ENCODE results near the gene LY86.

LY86 gene

DNA sequence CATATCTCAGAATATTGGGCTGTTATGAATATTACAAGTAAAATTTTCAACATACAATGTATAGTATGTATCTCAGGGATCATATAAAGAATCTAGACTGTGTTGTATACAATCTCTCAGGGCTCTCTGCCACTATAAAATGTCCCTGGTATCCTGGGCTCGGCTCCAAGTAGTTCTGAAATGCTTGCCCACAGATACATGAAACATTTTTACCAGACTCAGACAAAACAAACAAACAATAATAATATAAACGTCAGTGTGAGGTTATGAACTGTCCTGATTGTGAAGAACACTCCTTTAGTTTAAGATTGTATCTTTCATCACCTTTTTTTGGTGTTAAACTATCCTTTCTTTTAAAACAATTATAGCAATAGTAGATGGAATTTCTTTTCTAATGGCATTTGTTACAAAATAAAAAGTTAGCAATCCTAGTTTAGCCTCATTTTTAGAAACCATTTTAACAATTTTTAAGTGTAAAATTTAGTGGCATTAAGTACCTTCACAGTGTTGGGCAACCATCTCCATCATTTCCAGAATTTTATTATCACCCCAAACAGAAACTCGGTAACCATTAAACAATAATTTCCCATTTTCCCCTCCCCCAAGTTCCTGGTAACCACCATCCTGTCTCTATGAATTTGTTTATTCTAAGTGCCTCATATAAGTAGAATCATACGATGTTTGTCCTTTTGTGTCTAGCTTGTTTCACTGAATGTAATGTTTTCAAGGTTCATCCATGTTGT, 17.4 kb upstream of the LY86 start:
- no peak for DNase-seq

DNA sequence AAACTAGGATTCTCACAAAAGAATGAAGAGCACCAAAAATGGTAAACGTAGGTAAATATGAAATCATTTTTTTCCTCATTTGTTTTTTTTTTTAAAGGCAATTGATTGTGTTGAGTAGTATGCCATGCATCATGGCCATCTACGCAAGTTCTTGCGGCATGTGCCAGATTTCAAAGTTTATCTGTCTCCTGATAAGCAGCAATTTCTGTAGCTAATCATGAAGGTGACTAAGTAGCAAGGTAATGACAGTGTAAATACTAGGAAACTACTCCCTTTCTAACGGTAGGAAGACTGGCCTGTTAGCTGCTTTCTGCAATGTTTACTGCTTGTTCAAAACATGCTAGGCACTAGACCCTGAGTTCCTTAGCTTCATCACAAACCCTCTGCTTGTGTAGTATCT, 13.4 kb upstream of the LY86 start:
- DNase-seq: no peak

DNA sequence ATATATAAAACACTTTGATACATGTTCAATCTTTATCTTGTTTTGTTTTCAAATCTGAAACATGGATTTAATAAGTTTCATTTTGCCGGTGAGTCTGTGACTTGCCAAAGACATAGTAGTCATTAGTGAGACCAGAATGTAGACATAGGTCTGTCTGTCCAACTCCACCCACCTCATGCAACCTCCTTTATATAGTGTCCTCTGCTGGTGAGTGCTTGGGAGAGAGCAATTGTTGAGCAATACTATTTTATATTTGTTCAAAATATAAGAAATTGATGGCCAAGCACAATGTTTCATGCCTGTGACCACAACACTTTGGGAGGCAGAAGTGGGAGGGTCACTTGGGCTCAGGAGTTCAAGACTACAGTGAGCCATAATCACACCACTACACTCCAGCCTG, 10.8 kb upstream of the LY86 start:
- no peak for DNase-seq

DNA sequence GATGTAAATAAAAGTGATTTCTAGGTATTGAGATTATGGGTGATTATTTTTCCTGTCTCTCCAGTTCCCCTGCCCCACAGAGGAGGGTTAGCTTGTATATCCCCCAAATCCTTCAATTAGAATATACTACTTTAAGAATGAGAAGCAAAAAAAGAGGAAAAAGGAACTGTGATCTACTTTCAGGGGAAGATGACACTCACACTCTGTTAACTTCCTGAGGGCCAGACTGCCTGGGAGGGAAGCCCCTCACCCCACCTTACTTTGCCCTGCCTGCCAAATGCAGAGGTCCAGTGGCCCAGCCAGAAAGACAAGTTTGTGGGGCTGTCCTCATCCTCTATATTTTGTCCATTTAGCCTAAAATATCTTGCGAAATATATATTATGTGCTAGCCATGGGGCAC, 9.2 kb upstream of the LY86 start:
- DNase-seq: no peak

DNA sequence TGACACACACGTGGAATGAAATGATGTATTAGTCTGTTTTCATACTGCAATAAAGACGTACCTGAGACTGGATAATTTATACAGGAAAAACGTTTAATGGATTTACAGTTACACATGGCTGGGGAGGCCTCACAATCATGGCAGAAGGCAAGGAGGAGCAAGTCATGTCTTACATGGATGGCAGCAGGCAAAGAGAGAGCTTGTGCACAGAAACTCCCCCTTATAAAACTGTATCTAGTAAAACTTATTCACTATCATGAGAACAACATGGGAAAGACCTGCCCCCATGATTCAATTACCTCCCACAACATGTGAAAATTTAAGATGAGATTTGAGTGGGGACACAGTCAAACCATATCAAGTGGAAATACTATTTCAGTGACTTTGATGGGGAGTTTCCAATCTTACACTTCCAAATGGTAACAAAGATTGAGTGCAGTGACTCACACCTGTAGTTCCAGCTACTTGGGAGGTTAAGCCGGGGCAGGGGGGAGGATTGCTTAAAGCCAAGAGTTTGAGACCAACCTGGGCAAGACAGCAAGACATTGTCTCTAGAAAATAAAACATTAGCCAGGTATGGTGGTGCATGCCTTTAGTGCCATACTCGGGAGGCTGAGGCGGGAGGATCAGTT, 8.2 kb upstream of the LY86 start:
- no peak for DNase-seq

DNA sequence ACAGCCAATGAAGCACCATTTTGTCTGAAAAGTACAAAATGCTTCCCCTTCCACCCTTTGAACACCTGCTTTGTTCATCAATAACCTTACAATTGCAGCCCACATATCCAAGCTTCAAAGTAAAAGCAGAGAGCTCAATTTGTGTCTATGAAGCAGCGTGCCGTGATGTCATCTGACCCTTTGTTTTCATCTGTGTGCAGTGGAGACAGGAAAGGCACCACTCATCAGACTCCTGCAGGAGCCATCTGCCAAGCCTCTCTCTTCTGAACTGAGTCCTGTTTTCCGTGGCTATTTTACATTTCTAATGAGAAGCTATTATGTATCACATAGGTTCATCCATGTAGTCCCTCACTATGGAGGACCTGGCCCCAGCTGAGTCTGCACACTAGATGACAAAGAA, 7.5 kb upstream of the LY86 start:
- no peak for DNase-seq

DNA sequence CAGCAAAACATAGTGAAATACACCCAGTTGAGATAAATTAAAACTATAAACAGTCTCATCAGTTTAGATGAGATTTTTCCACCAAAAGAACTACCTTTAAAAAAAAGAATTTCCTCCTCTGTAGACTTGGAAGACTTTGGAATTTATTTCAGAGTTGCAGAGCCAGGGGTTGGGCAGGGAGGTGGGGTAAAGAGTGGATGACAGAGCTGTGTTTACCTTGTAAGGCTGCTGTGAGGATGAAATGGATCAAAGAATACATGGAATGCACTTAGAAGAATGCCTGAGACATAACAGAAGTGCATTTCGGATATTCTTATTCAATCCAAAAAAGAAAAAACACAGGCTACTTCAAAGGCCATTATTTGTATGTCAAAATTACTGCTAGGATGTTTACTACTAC, 6.4 kb upstream of the LY86 start:
- no peak for DNase-seq

DNA sequence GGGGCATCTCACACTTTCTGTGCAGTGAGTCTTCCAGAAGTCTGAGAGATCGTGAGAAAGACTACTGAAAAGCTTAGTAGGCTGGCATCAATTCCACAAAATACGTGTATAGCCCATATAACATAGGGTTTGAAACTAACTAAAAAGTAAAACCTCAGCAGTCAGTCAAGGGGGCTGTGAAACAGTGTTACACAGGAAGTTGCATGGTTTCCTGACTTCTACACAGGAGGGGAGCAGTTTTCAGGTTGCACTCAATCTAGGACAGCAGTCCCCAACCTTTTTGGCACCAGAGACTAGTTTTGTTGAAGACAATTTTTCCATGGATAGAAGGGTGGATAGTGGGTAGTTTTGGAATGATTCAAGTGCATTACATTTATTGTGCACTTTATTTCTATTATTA, 4.7 kb upstream of the LY86 start:
- no peak for DNase-seq

DNA sequence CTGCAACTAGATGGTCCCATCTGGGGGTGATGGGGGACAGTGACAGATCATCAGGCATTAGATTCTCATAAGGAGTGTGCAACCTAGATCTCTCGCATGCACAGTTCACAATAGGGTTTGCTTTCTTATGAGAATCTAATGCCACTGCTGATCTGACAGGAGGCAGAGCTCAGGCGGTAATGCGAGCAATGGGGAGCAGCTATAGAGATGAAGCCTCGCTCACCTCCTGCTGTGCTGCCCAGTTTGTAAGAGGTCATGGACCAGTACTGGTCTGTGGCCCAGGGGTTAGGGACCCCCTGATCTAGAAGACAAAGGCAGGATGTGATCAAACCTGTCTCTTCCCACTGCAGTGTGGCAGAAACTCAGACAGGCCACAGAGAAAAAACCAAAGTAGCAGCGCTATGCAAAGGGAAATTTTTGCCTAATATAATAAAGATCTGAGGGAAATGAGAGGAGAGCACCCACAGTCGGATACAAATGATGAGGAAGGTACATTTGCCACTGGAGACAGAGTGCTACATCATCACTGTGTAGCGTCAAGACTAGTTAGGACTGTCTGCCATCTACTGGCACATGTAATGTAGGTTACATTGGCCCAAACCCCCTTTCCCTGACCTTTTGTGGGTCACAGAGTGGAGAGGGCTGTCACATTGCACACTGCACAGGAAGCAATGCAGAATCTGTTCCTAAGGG, 4.1 kb upstream of the LY86 start:
- DNase-seq: no peak

DNA sequence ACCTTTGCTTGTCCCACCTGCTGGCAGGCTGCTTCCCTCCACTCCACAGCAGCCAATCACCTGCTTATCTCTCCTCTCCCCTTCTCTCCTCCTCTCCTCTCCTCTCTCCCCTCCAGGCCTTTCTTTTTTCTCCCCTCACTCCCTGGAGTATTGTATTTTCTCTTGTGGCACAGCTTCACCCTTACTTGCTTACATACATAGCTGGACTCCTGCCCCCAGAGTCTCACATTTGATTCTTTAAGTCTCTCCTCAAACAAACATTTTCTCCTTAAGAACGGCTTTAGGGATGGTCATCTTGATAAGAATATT, 3.6 kb upstream of the LY86 start:
- DNase-seq: no peak

DNA sequence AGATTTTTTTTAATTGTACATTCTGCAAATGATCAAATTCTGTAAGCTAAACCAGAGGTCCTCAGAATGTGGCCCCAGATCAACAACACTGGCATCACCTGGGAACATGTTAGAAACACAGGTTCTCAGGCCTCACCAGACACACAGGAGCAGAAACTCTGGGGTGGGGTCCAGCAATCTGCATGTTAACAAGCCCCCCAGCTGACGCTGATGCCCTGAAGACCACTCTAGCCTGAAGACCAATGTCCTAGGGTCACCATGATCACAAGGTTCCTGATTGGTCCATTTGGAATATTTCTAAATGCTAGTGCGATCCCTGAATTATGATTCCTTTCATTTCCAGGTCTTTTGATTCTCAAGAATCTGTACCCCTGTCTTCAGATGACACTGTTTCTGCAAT, 2.4 kb upstream of the LY86 start:
- DNase-seq: no peak

DNA sequence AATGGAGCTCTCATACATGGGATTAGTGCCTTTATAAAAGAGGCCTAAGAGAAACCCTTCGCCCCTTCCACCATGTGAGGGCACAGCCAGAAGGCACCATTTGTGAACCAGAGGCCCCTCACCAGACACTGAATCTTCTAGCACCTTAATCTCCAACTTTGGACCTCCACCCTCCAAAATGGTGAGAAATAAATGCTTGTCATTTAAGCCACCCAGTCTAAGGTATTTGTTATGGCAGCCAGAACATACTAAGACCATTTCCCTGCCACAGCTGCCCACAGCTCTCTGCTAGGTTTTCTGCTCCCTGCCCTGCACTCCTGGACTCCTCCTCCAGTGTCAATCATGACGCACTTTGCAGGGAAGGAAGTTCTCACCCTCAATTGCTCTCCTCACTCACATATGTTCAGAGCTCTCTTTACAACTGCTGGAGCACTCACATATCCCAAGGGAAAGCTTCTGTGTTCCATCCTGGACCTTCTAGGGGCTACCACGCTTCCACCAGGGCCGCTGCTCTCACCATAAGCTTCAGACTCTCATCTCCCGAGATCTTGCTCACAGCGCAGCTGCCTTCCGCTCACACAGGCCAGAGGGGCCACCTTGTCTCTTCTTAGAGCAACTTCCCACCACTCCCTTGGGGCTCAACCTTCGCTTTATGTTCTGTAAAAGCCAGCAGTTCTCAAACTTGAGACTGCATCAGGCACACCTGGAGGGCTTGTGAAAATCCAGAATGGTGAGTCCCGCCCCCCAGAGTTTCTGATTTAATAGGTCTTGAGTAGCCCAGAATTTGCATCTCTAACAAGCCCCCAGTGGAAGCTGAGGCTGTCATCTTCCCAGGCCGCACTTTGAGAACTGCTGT, 1.6 kb upstream of the LY86 start:
- no peak for DNase-seq

DNA sequence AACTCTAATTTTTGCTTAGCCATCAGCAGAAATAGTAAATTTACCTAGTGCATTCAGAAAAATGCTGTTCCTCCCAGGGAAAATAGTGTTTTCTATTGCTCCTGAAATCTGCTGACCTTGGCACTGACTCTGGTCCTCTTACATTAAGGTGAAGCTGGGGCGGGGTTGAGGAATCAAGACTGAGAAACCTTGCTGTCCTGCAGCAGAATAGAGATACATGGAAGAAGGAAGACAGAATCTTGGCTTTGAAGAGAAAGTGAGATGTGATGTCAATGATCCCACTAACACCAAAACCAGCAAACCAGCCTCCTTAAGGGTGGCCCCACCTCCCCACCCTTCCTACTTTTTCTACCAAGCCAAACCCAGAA, 840 bp upstream of the LY86 start:
- DNase-seq: no peak

DNA sequence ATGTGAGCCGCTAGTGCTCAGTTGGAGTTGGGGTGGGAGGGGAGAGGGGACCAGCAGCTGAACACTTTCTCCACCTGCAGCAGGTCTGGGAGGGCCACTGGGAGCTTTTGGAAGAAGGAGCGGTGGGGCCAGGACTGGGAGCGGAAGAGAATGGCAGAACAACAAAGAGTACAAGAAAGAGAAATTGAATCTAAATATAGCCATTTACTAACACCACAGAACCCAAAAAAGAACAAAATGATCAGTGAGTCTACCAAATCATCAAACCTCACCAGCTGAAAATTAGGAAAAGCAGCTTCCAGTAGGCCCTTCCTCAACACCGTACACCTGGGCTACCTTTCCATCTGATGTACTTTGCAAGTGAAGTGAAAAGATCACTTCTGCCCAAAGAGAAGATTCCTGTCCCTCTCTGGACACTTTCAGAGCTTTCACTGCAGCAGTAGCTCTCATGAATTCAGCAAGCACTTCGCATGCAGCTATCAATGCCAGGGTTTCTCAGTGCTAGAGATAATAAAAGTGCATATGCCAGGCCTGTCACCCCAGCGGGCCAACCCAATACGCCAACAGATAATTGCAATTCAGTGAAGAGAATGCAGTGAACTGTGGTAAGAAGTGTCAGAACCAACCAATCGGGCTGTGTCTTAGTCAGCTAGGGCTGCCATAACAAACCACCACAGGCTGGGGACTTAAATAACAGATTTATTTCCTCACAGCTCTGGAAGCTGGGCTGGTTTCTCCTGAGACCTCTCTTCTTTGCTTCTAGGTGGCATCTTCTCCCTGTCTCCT, 597 bp downstream of the LY86 start:
- DNase-seq: no peak

DNA sequence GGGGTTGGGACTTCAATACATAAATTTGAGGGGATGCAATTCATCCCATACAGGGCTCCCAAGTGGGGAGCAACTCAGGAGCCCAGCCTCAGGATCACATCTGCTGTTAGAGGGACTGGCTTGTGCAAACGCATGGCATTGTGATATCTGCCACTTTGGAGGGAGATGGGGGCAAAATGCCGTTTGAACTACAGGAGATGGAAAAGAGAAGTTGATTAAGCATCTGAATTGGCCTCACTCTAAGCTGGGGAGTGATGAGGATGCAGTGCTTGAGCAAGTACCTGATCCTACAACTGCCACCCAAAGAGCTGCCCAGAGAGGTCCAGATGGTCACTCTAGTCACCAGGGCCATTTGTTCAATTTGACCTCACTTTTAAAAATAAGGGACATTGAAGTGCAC, 2.0 kb downstream of the LY86 start:
- no peak for DNase-seq

DNA sequence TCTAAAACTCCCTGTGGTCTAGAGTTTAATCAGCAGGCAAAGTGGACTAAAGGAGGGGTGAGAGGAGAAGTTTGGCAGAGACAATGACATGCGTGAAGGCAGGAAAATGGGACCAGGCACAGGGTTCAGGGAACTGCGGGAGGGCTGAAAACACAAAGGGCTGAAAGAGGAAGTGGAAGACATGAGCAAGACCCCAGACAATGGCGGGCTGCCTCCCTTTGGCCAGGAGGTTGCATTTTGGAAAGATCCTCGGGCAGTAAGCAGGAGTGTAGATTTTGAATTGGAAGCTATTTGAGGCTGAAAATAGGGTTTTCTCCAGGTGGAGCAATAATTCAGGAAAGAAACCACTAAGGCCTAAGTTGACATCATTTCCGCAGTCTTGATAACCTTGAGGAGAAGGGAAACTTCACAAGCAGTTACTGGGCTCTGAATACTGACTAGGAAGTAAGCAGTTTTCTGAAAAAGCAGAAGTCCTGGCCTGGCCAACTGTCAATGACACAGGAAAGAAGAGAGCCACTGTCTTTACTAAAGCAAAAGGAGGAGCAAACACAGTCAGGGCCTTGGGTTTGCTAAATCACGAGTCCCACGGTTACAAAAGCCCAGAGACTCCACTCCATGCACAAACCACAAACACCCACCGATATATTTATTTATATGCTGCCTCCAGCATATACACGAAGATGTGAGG, 3.4 kb downstream of the LY86 start:
- DNase-seq: no peak

DNA sequence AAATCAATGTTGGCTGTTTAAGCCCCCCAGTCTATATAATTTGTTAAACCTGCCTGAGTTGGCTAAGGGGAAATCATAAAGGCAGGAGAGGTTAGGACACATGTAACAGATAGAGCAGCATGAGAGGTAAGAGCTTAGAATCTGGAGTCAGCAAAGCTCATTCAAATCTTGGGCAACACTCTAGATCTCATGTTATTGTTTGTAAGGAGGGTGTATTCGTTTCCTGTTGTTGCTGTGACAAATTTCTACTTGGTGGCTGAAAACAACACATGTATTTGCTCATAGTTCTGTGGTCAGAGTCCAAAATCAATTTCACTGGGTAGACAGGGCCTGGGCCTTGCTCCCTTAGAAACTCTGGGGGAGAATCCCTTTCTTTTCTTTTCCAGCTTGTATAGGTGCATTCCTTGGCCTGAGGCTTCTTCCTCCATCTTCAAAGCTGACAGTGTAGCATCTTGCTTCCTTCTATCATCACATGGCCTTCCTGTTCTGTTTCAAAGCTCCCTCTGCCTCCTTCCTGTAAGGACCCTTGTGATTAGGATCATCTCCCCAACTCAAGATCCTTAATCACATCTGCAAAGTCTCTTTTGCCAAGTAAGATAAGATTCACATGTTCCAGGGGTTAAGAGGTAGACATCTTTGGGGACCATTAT, 4.4 kb downstream of the LY86 start:
- no peak for DNase-seq

DNA sequence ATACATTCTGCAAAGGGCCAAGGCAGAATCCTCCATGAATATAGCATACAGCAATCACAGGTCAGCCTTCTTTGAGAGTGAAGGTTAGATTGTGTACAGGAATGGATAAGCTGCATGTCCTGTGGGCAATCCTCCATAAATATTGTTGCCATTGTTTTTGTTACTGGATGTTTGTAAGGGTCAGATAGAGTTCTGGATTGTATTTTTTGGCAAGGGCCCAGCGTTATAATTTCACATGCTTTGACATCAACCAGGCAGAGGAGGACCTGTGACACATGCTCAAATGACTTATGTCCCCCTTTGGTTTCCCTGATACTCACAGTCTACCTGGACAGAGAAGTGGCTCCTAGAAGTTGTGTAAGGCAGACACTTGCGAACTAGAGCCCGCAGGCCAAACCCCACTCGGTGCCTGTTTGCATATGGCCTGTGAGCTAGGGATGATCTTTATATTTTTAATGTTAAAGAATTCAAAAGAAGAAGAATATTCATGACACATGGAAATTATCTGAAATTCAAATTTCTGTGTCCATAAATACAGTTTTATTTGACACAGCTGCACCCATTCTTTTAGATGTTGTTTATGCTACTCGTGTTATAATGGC, 5.4 kb downstream of the LY86 start:
- DNase-seq: no peak

DNA sequence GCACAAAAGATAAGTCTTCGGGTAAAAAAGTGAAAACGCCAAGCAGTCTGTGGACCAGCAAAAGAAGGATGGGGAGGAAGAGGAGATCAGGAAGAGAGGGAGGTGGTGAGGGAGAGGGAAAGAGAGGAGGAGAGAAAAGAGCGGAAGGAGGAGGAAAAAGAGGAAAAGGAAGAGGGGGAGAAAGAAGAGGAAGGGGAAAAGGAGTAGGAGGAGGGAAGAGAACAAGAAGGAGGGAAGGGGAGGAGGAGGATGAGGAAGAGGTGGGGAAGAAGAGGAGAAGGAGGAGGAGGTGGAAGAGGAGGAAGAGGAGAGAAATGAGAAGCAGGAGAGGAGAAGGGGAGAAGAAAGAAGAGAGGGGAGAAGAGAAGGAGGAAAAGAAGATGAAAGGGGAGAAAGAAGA, 6.5 kb downstream of the LY86 start:
- DNase-seq: no peak

DNA sequence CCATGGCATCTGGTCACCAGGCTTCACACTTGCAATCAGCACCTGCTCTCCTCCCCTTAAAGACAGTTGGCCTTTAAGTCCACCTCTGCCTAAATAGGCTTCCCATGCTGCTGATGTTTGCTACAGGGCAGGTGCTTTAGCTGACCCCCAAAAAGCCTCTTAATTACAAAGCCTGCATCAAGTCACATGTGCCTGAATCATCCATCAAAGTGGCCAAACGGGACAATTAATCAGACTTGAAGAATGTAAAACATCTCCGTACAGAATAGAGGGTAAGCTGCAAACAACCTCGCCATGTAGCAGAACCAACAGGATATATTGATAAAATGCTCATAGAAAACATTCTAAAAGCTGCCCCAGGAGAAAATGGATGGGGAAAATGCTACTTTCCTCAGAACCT, 7.4 kb downstream of the LY86 start:
- DNase-seq: no peak

All from activated naive CD4-positive, alpha-beta T cell (primary cell).